Measurements from ENCODE around the gene TPM1.

DNA sequence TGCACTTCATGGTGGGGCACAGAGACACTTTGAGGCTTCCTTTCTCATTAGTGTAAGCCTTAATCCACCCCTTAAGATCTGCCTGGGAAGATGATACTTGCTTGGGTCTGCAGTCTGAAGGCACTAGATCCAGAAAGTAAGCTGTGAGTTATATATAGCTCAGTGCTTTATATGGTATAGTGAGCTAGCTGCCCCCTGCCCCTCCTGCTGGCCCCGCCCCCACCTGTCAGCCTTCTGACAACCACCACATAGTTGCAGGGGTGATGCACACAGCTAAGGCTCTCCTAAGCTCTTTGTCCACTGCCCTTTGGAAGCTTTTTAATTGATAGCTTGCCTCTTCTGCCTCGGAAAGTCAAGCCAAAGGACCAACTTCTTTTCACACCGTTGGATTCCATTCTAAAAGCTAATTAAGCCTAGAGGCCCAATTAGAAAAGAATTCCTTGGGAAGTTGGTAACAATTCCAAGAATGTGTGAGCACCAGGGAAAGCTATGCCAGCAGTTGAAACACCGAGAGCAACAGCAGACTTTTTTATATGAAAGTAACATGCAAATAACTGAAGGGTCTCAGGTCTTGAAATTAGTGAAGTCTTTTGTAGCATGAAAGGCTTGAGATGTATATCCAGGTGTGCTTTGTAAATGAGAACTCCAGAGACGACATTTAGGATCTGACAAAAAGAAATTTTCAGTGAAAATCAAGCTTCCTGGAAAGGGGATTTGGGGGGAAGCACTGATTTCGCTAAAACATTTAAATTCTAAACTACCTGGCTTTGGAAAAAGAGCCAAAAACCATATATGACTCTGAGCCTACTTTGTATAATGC, 2.3 kb downstream of the TPM1 start:
- TF ChIP-seq, protein P1, sequence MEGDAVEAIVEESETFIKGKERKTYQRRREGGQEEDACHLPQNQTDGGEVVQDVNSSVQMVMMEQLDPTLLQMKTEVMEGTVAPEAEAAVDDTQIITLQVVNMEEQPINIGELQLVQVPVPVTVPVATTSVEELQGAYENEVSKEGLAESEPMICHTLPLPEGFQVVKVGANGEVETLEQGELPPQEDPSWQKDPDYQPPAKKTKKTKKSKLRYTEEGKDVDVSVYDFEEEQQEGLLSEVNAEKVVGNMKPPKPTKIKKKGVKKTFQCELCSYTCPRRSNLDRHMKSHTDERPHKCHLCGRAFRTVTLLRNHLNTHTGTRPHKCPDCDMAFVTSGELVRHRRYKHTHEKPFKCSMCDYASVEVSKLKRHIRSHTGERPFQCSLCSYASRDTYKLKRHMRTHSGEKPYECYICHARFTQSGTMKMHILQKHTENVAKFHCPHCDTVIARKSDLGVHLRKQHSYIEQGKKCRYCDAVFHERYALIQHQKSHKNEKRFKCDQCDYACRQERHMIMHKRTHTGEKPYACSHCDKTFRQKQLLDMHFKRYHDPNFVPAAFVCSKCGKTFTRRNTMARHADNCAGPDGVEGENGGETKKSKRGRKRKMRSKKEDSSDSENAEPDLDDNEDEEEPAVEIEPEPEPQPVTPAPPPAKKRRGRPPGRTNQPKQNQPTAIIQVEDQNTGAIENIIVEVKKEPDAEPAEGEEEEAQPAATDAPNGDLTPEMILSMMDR (IDR thresholded peaks at IDR 0.05; ENCODE audit: insufficient read depth, low read length, poor library complexity, severe bottlenecking) = no peak
- no peak for TF ChIP-seq EZH2phosphoT487 (conservative IDR thresholded peaks at IDR 0.05; ENCODE audit: low read length)

Measured in SU-DHL-6 (cell line).